Upper lobe of right lung (tissue), 1 donor: ENCODE measurements around the gene STK25. TPM values are rescaled to one million over a fixed set of nuclear protein-coding genes. Genes with fewer than 3 reads are reported as not detected.
"Not testable (repeated sequence)": the region's sequence is repeated elsewhere in the genome, so short reads cannot be mapped to it uniquely, and the experiment has no call there.

Experiments used
- ATAC-seq: fragments of 200-7000 bp; cut with Tn5 transposase; one replicate; pipeline ENCODE4 v1.9.1; 2020; ENCODE audit warnings: mild to moderate bottlenecking, moderate library complexity
- DNase-seq: peaks from one replicate; pipeline ENCODE4 v3.0.0-alpha.2; 2020
- H3K27ac ChIP-seq: fragments of 200-600 bp; one replicate; pipeline ENCODE4 v1.8.0; 2022
- H3K27me3 ChIP-seq: fragments of 200-600 bp; one replicate; pipeline ENCODE4 v1.8.0; 2022; ENCODE audit warnings: mild to moderate bottlenecking
- H3K36me3 ChIP-seq: fragments of 200-600 bp; one replicate; pipeline ENCODE4 v1.8.0; 2022
- H3K4me1 ChIP-seq: fragments of 200-600 bp; one replicate; pipeline ENCODE4 v1.8.0; 2022
- H3K4me3 ChIP-seq: fragments of 200-600 bp; one replicate; pipeline ENCODE4 v1.8.0; 2022; ENCODE audit warnings: mild to moderate bottlenecking
- H3K9me3 ChIP-seq: fragments of 200-600 bp; one replicate; pipeline ENCODE4 v1.8.0; 2022
- CTCF ChIP-seq: fragments of 200-600 bp; IDR thresholded peaks from one replicate; pipeline ENCODE4 v1.8.0; 2022; ENCODE audit warnings: antibody characterized with exemption
- intact Hi-C: fragments of 100-400 bp; cut with DNase I; formaldehyde crosslinking; loops from one replicate; pipeline ENCODE4 v1.11.0; 2022
- total RNA-seq: library from RNA; stranded (reverse); fragmentation: NEBNext Ultra II Directional; extraction: Animal tissue kit (Norgen Biotek cat#: 25700); gene quantifications from one replicate; pipeline ENCODE4 v1.2.1, GENCODE V29; 2021
- donor health status: DM: no; HTN: yes; CAD: no; lungs with severe emphysema.

The STK25 gene
- total RNA-seq, 1 donor from 2014 or later = 134 TPM

- ATAC-seq (no peak), DNase-seq (no peak)
- Histone ChIP-seq H3K27me3 (no peaks in the 10 kb centered on the region), H3K9me3 (no peaks in the 10 kb centered on the region), H3K4me1 (no peaks in the 10 kb centered on the region), H3K4me3 (no peak overlapping the region), H3K36me3 (no peaks in the 10 kb centered on the region), H3K27ac (no peak overlapping the region)
- no peak for TF ChIP-seq CTCF
- intact Hi-C loops = no loop called here
Measured at GRCh38 chr2:241531161-241531722, 22.9 kb upstream of the STK25 start.

- Histone ChIP-seq H3K9me3 (no peaks in the 10 kb centered on the region), H3K27me3 (no peaks in the 10 kb centered on the region), H3K4me3 (no peak overlapping the region), H3K36me3 (no peaks in the 10 kb centered on the region), H3K27ac (no peak overlapping the region), H3K4me1 (no peaks in the 10 kb centered on the region)
- intact Hi-C loops = no loop called here
- no peak for TF ChIP-seq CTCF
- no peak for ATAC-seq
- DNase-seq = no peak
Measured at GRCh38 chr2:241530571-241530970, 22.2 kb upstream of the STK25 start.

- ATAC-seq = not testable (repeated sequence)
Measured at GRCh38 chr2:241525818-241526780, 17.7 kb upstream of the STK25 start.

GRCh38 chr2:241522477-241522876 is 14.1 kb upstream of the STK25 start:
- no peaks in the 10 kb centered on the region for H3K27me3 ChIP-seq
- no peak for TF ChIP-seq CTCF
- no peaks in the 10 kb centered on the region for H3K4me1 ChIP-seq
- H3K36me3 ChIP-seq = no peaks in the 10 kb centered on the region
- H3K4me3 ChIP-seq = no peak overlapping the region
- ATAC-seq (no peak), DNase-seq (no peak)
- no peak overlapping the region for H3K27ac ChIP-seq
- no peaks in the 10 kb centered on the region for H3K9me3 ChIP-seq
- intact Hi-C loops = no loop called here

More at GRCh38 chr2:241525818-241526780, 17.7 kb upstream of the STK25 start:
- H3K9me3 ChIP-seq, H3K27me3 ChIP-seq, DNase-seq, H3K36me3 ChIP-seq, intact Hi-C loops, H3K4me3 ChIP-seq, H3K4me1 ChIP-seq, H3K27ac ChIP-seq: not testable (repeated sequence)

GRCh38 chr2:241519669-241520068 is 11.3 kb upstream of the STK25 start:
- Histone ChIP-seq H3K27me3 (no peaks in the 10 kb centered on the region), H3K27ac (no peak overlapping the region), H3K4me3 (no peak overlapping the region), H3K4me1 (no peaks in the 10 kb centered on the region), H3K9me3 (no peaks in the 10 kb centered on the region), H3K36me3 (no peaks in the 10 kb centered on the region)
- intact Hi-C loops = no loop called here
- TF ChIP-seq CTCF = no peak
- no peak for DNase-seq
- no peak for ATAC-seq

GRCh38 chr2:241517297-241517696 is 8.9 kb upstream of the STK25 start:
- ATAC-seq (no peak), DNase-seq (no peak)
- Histone ChIP-seq H3K4me3 (no peak overlapping the region), H3K27me3 (no peaks in the 10 kb centered on the region), H3K4me1 (no peaks in the 10 kb centered on the region), H3K27ac (no peak overlapping the region), H3K9me3 (no peaks in the 10 kb centered on the region), H3K36me3 (no peaks in the 10 kb centered on the region)
- intact Hi-C loops = no loop called here
- no peak for TF ChIP-seq CTCF
